Naive thymus-derived CD8-positive, alpha-beta T cell (primary cell): ENCODE results near the gene BRCA1. TPM values are rescaled to one million over a fixed set of nuclear protein-coding genes. Genes with fewer than 3 reads are reported as not detected.
"Not testable (repeated sequence)": the region's sequence is repeated elsewhere in the genome, so short reads cannot be mapped to it uniquely, and the experiment has no call there.

ENCODE experiments used
- ATAC-seq, 2 donors: fragments of 150-1000 bp; cut with Tn5 transposase in 1 of 2; sonication (Bioruptor Pico), chemical (Tn5 transposase) in 1 of 2; 1 replicate in 1 of 2; 2 replicates in 1 of 2; pipeline ENCODE4 v1.10.0; 2021; ENCODE audit warnings: mild to moderate bottlenecking in 2 of 2, moderate library complexity in 2 of 2
- POLR2A ChIA-PET: fragments of 350-600 bp; sonication (Branson Sonifier 250); formaldehyde crosslinking; loops from one replicate; lab custom pipeline; 2021; ENCODE audit warnings: antibody characterized with exemption; lab: Charles Lee
- DNase-seq, 10 donors: peaks; one replicate each; pipeline versions ENCODE4 v3.0.0 to v3.0.0-alpha.2; 2020 to 2022
- H3K27ac Mint-ChIP-seq, 10 donors: one replicate each; pipeline ENCODE4 v1.8.0; 2020 to 2022; ENCODE audit warnings: mild to moderate bottlenecking in 10 of 10, mixed read lengths in 10 of 10, moderate library complexity in 4 of 10, inconsistent platforms in 1 of 10
- H3K27me3 Mint-ChIP-seq, 5 donors: one replicate each; pipeline ENCODE4 v1.8.0; 2021 to 2022; ENCODE audit warnings: mixed read lengths in 5 of 5
- H3K36me3 Mint-ChIP-seq, 3 donors: one replicate each; pipeline ENCODE4 v1.8.0; 2020 to 2022; ENCODE audit warnings: mixed read lengths in 3 of 3, mild to moderate bottlenecking in 2 of 3, inconsistent platforms in 1 of 3
- H3K4me1 Mint-ChIP-seq, 4 donors: one replicate each; pipeline ENCODE4 v1.8.0; 2021 to 2022; ENCODE audit warnings: mixed read lengths in 4 of 4
- H3K4me3 Mint-ChIP-seq, 10 donors: one replicate each; pipeline ENCODE4 v1.8.0; 2020 to 2022; ENCODE audit warnings: mild to moderate bottlenecking in 10 of 10, mixed read lengths in 10 of 10, moderate library complexity in 6 of 10, inconsistent platforms in 1 of 10
- H3K9me3 Mint-ChIP-seq, 9 donors: one replicate each; pipeline ENCODE4 v1.8.0; 2020 to 2022; ENCODE audit warnings: mixed read lengths in 9 of 9, mild to moderate bottlenecking in 3 of 9, inconsistent platforms in 1 of 9, moderate library complexity in 1 of 9
- polyA plus RNA-seq, 3 donors: library from polyadenylated mRNA; unstranded; fragments of 300-500 nt; fragmentation: Illumina TruSeq; gene quantifications; one replicate each; pipeline ENCODE4 v1.2.3, GENCODE V29; 2021
- total RNA-seq, 8 experiments: library from RNA in 2 of 8; stranded (reverse) in 2 of 8; gene quantifications; one replicate each; pipeline ENCODE4 v1.2.3 and lab custom pipeline; 2021 to 2026

The BRCA1 gene
- total and polyA plus RNA-seq, 5 experiments from 2014 or later, result 0.35 to 6.2 (median 1.8) TPM

- Mint-ChIP-seq H3K27me3 (no peaks in the 10 kb centered on the region), H3K9me3 (no peaks in the 10 kb centered on the region), H3K27ac (peak overlapping the region in 7 of 10 donors; percentile 53 to 69 (median 65)), H3K4me3 (no peak overlapping the region), H3K36me3 (peaks cover 0 to 32% (median 4%) of the 10 kb centered on the region in 3 donors), H3K4me1 (peaks cover 17 to 46% (median 31%) of the 10 kb centered on the region in 4 donors)
- ATAC-seq (no peak), DNase-seq (no peak)
- POLR2A ChIA-PET, result interaction anchor here (0.5 kb wide), 1 partner anchor 20 kb away, joined by 3 read pairs; no protein-coding TSS in a partner anchor
Measured at GRCh38 chr17:43016216-43016615, 108.9 kb downstream of the BRCA1 start.

- Mint-ChIP-seq H3K27ac (peak overlapping the region in 7 of 10 donors; percentile 3 to 89 (median 64)), H3K36me3 (peaks cover 0 to 35% (median 4%) of the 10 kb centered on the region in 3 donors)
Measured at GRCh38 chr17:43015579-43015978, 109.6 kb downstream of the BRCA1 start.

GRCh38 chr17:43014649-43015542 is 110.3 kb downstream of the BRCA1 start:
- POLR2A ChIA-PET, result no interaction called here
- peak overlapping the region in 9 of 10 donors; percentile 54 to 89 (median 69) for H3K27ac Mint-ChIP-seq
- H3K4me1 Mint-ChIP-seq, result peaks cover 17 to 43% (median 30%) of the 10 kb centered on the region in 4 donors
- H3K4me3 Mint-ChIP-seq, result no peak overlapping the region
- ATAC-seq (no peak), DNase-seq (no peak)
- no peaks in the 10 kb centered on the region for H3K9me3 Mint-ChIP-seq
- H3K27me3 Mint-ChIP-seq, result no peaks in the 10 kb centered on the region
- peaks cover 0 to 41% (median 4%) of the 10 kb centered on the region in 3 donors for H3K36me3 Mint-ChIP-seq

More at GRCh38 chr17:43015579-43015978, 109.6 kb downstream of the BRCA1 start:
- DNase-seq, result no peak
- H3K27me3 Mint-ChIP-seq, result no peaks in the 10 kb centered on the region
- no peaks in the 10 kb centered on the region for H3K9me3 Mint-ChIP-seq
- peaks cover 16 to 43% (median 29%) of the 10 kb centered on the region in 4 donors for H3K4me1 Mint-ChIP-seq
- no peak for ATAC-seq
- POLR2A ChIA-PET, result no interaction called here
- no peak overlapping the region for H3K4me3 Mint-ChIP-seq

- Mint-ChIP-seq H3K27me3 (no peaks in the 10 kb centered on the region), H3K9me3 (no peaks in the 10 kb centered on the region), H3K4me3 (no peak overlapping the region), H3K4me1 (peaks cover 11 to 35% (median 24%) of the 10 kb centered on the region in 4 donors), H3K27ac (peak overlapping the region in 3 of 10 donors; percentile 63 to 85 (median 69)), H3K36me3 (peaks cover 0 to 42% (median 4%) of the 10 kb centered on the region in 3 donors)
- no peak for ATAC-seq
- POLR2A ChIA-PET, result no interaction called here
- no peak for DNase-seq
Measured at GRCh38 chr17:43014020-43014648, 111.0 kb downstream of the BRCA1 start.

DNA sequence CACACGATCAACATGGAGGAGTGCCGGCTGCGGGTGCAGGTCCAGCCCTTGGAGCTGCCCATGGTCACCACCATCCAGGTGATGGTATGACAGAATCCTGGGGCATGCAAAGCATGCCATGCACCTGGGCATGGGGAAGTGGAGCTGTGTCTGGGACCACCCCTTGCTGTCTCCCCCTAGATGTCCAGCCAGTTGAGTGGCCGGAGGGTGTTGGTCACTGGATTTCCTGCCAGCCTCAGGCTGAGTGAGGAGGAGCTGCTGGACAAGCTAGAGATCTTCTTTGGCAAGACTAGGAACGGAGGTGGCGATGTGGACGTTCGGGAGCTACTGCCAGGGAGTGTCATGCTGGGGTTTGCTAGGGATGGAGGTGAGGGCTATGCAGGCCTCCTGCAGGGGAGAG is 111.9 kb downstream of the BRCA1 start:
- H3K4me3 Mint-ChIP-seq, result no peak overlapping the region
- POLR2A ChIA-PET, result interaction anchor here (0.5 to 2.2 kb wide), 4 partner anchors 8 to 347 kb away, joined by 3 to 9 read pairs (median 3); partner anchors contain the start of gene VAT1
- DNase-seq (no peak), ATAC-seq (no peak)
- peaks cover 8 to 27% (median 22%) of the 10 kb centered on the region in 4 donors for H3K4me1 Mint-ChIP-seq
- peak overlapping the region in 2 of 10 donors; percentile 43 to 63 for H3K27ac Mint-ChIP-seq
- H3K9me3 Mint-ChIP-seq, result no peaks in the 10 kb centered on the region
- no peaks in the 10 kb centered on the region for H3K27me3 Mint-ChIP-seq
- peaks cover 0 to 42% (median 4%) of the 10 kb centered on the region in 3 donors for H3K36me3 Mint-ChIP-seq

GRCh38 chr17:43011728-43012472 is 113.3 kb downstream of the BRCA1 start:
- Mint-ChIP-seq H3K9me3 (no peaks in the 10 kb centered on the region), H3K4me3 (no peak overlapping the region), H3K27me3 (no peaks in the 10 kb centered on the region), H3K36me3 (peaks cover 0 to 42% (median 4%) of the 10 kb centered on the region in 3 donors), H3K4me1 (peaks cover 5 to 28% (median 26%) of the 10 kb centered on the region in 4 donors), H3K27ac (peak overlapping the region in 2 of 10 donors; percentile 27 to 28)
- POLR2A ChIA-PET, result interaction anchor here (1.3 to 2.2 kb wide), 3 partner anchors 9 to 349 kb away, joined by 3 to 9 read pairs (median 3); partner anchors contain the start of gene VAT1
- DNase-seq (peak in 1 of 10 donors; percentile 52), ATAC-seq (no peak)

DNA sequence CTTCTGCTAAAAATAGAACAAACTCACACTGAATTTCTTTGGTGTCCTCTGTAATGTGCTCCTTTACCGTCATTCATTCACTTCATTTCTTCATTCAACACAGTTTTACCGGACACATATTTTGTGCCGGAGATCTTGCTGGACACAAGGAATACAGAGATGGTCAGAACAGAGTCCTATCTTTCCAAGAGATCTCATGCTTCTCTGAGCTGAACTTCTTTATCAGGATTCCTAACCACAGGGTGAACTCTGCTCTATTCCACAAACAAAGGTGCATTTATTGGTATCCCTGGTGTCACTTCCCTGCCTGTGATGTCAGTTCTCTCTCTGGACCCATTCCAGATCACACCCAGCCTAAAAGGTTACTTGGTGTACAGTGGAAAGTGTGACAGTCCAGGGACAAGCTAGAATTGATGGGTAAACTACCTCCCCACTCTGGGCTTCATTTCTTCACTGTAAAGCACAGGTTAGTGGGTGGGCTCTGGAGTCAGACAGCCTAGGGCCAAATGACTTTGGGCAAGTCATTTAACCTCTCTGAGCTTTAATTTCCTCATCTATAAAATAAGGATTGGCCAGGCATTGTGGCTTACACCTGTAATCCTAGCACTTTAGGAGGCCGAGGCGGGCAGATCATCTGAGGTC is 114.4 kb downstream of the BRCA1 start:
- Mint-ChIP-seq H3K36me3 (peaks cover 0 to 42% (median 4%) of the 10 kb centered on the region in 3 donors), H3K9me3 (no peaks in the 10 kb centered on the region), H3K27me3 (no peaks in the 10 kb centered on the region), H3K27ac (peak overlapping the region in 5 of 10 donors; percentile 8 to 62 (median 58)), H3K4me1 (peaks cover 10 to 35% (median 33%) of the 10 kb centered on the region in 4 donors), H3K4me3 (peak overlapping the region in 2 of 10 donors; percentile 5 to 55)
- POLR2A ChIA-PET, result interaction anchor here (0.5 to 1.0 kb wide), 2 partner anchors 8 to 28 kb away, joined by 3 read pairs; no protein-coding TSS in a partner anchor
- DNase-seq, result no peak
- ATAC-seq, result no peak

GRCh38 chr17:43006639-43007551 is 118.3 kb downstream of the BRCA1 start, which contains the start of gene IFI35:
TSS of gene IFI35 (plus strand) at chr17:43006784. CDS start at chr17:43006948, 164 bp downstream.
- Mint-ChIP-seq H3K36me3 (peaks cover 0 to 35% (median 7%) of the 10 kb centered on the region in 3 donors), H3K27me3 (no peaks in the 10 kb centered on the region), H3K9me3 (no peaks in the 10 kb centered on the region), H3K4me3 (peak within 1 kb of the TSS; percentile 98 to 100 (median 99)), H3K4me1 (peaks cover 8 to 35% (median 27%) of the 10 kb centered on the region in 4 donors), H3K27ac (peak within 1 kb of the TSS; percentile 98 to 100 (median 99))
- ATAC-seq (peak; percentile 99), DNase-seq (peak; percentile 66 to 91 (median 82))
- POLR2A ChIA-PET, result interaction anchor here (1.0 to 3.2 kb wide), 11 partner anchors 9 to 362 kb away, joined by 3 to 24 read pairs (median 8); partner anchors contain the start of genes NBR1, RPL27, TMEM106A and VAT1

GRCh38 chr17:43003542-43004172 is 121.5 kb downstream of the BRCA1 start:
- H3K4me3 Mint-ChIP-seq, result peak overlapping the region in 1 of 10 donors; percentile 33
- no peak for DNase-seq
- no peaks in the 10 kb centered on the region for H3K9me3 Mint-ChIP-seq
- H3K27me3 Mint-ChIP-seq, result no peaks in the 10 kb centered on the region
- no peak for ATAC-seq
- POLR2A ChIA-PET, result no interaction called here
- H3K36me3 Mint-ChIP-seq, result peaks cover 0 to 49% (median 18%) of the 10 kb centered on the region in 3 donors
- H3K27ac Mint-ChIP-seq, result peak overlapping the region in 6 of 10 donors; percentile 42 to 83 (median 66)
- H3K4me1 Mint-ChIP-seq, result peaks cover 12 to 38% (median 32%) of the 10 kb centered on the region in 4 donors

DNA sequence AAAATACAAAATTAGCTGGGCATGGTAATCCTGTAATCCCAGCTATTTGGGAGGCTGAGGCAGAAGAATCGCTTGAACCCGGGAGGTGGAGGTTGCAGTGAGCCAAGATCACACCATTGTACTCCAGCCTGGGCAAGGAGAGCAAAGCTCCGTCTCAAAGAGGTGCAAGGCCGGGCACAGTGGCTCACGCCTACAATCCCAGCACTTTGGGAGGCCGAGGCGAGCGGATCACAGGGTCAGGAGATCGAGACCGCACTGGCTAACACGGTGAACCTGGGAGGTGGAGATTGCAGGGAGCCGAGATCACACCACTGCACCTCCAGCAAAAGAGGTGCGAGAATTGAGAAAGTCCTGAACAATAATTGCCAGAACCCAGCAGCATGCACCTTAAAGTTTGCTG is 124.3 kb downstream of the BRCA1 start:
- H3K27ac Mint-ChIP-seq, result peak overlapping the region in 4 of 10 donors; percentile 40 to 81 (median 69)
- peak overlapping the region in 2 of 10 donors; percentile 10 to 22 for H3K4me3 Mint-ChIP-seq
- peaks cover 13 to 35% (median 27%) of the 10 kb centered on the region in 4 donors for H3K4me1 Mint-ChIP-seq
- not testable (repeated sequence) for ATAC-seq, H3K9me3 Mint-ChIP-seq, H3K27me3 Mint-ChIP-seq, DNase-seq
- H3K36me3 Mint-ChIP-seq, result peaks cover 0 to 51% (median 18%) of the 10 kb centered on the region in 3 donors
- POLR2A ChIA-PET, result interaction anchor here (0.7 to 1.4 kb wide), 3 partner anchors 12 to 387 kb away, joined by 3 read pairs; no protein-coding TSS in a partner anchor
